Endometrium (tissue), 2 donors: Measurements from ENCODE around the gene IGFBP7.
"Not testable (repeated sequence)": the region's sequence is repeated elsewhere in the genome, so short reads cannot be mapped to it uniquely, and the experiment has no call there.

Experiments used
- FAIRE-seq: peaks from 2 replicates; lab custom pipeline; 2012; peaks lifted over from hg19 to GRCh38; lab: Jason Lieb, UNC
- donor health status: control.
- donor health status: control.

IGFBP7 gene

DNA sequence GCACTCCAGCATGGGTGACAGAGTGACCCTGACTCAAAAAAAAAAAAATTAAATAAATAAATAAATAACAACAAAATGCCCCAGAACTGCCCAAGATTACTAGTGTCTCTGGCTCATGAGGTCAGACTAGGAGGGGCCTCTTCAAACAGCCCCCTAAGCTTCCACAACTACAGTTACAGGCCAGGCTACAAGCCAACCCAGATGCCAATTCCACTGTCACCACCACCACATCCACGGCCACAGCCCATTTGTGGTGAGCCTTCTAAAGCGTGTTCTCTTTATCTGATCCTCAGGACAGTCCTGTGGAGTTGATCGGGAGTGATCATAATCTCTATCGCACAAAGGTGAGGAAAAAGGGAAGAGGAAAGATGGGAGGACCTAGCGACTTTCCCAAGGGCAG is 36.6 kb downstream of the IGFBP7 start:
- FAIRE-seq = no peak

DNA sequence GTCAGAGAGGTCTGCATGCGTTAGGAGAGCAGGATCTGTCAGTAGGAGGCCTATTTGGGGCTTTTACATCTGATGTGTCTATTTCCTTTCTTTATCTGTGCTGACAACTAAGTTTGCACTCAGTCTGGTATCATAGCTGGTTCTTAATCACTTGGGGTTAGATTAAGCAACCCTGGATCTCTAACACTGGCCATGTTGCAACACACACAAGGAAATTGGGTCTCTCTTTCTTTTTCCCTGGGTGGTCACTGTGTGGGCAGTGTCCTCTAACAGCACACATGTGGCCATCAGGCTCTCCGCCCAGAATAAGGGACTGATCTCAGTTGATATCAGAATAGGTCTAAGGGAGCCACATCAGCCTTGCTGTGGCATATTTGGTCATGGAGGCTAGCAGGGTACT is 38.9 kb downstream of the IGFBP7 start:
- no peak for FAIRE-seq

DNA sequence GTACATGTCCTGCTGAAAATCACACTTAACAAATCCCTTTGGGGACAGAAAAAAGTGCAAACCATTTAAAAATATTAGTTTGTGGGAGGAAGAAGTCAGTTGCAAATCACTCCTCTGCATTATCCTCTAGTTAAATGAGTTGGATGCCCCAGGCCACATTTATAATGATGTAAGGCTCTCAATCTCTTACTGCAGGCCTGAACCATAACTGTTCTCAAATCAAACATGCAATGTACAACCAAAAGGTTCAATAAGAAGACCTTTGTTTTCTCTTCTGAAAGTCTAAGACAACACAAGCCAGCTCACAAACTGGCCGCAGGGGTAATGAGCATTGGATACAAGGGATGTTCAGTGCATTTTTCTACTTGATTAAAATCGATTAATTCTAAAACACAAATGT is 39.7 kb downstream of the IGFBP7 start:
- no peak for FAIRE-seq

DNA sequence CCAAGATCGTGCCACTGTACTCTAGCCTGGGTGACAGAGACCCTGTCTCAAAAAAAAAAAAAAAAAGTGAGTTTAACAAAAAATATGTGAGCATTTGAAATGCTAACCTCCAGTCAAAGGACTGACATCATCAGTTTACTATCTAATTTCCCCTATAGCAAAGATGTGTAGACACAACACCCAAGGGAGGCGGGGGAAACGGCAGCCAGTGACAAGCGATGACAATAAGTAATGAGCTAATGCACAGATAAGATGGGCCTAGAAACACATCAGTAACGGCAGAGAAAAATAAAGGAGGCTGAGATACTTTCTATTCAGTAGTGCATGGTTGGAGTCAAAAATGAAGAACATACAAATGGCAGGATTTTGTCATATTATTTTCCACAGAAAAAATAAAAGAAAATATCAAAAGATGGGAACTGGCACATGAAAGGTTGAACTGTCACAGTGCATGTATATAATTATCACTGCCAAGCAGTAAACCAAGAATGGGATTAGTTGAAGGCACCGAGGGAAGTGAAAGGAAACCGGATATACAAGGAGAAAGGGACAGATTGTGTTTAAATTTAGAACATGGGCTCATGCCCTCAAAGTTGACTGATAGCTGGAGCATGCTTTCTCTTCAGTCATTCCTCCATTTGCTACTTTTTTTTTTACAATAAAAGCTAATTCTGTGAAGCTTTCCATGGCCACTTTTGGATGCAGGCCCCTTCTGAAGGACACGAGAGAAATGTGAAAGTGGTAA is 41.8 kb downstream of the IGFBP7 start:
- no peak for FAIRE-seq

DNA sequence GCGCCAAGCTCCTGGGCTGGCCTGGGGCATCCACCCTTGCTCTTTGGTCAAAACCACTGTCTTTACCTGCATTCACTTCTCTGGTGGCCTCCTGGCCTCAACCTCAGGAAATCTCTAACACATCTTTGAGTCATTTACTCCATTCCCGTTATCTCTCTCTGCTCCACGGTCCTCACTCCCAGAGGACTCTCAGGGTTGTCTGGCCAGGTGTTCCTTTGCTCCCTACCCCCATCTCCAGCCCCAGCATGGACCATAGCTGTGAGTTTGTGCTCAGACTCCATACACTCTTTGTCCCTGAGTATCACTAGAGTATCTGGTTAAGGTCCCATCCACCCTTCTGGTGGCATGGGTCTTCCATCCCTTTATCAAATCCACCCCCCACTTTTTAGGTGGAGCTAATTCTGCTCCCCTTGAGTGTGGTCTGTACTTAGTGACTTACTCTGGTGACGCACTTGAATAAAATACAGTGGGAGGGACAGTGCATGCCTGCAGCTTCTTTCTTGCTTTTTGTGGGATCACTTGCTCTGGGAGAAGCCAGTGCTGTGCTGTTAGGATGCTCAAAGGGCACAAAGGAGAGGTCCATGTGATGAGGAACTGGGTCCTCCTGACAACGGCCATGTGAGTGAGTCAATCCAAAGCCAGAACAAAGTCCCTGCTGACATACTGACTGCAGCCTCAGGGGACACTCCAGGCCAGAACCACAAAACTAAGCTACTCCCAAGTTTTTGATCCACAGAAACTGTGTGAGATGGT is 44.3 kb downstream of the IGFBP7 start:
- no peak for FAIRE-seq

DNA sequence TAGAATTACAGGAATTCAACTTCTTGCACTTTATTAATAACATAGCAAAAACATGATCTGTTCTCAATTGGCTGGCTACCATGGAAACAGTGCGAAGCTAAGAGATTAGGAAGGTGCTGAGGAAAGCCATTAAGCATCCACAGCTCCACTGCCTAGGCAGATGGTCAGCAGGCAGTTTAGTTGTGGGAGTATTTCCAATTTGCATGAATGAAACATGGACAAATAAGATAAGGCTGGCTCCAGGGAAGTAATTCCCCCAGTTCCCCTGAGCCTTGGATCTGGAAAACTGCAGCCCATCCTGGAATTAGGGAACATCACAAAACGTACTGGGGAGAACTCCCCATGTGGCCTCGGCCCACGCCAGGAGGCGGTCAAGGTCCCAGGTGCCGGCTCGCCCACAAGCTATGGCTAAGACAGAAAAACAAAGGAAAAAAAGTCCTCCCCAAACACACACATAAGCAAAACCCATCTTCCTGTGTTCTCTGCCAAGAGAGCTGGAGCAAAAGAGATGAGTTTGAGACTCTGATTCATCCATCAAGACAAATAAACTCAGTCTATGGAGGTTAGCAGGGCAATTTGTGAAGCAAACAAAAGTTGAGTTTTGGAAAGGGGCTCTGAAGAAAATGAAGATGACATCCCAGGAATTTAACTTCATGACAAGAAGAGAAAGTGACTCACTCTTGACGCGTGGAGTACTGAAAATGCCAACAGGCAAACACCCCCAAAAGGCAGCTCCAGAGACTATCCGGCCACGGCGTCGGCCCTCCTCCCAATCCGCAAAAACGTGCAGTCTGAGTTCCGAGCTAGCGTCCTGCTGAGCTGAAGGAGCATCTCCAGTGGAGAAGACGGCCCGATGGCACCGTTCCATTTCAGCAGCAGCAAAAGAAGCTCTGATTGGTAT is 45.1 kb downstream of the IGFBP7 start:
- FAIRE-seq = peak; percentile 72

DNA sequence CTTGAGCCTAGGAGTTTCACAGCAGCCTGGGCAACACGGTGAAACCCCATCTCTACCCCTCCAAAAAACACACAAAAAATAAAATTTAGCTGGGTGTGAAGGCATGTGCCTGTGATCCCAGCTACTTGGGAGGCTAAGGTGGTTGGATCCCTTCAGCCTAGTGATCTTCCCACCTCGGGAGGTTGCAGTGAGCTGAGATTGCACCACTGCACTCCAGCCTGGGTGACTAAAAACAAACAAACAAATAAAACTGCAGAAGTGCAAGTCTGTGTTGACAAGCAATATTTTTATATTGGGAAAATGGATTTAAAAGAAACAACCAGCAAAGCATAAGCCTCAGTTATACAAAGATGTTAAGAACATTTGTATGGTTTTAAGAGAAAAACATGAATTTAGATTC is 46.1 kb downstream of the IGFBP7 start:
- FAIRE-seq = no peak

DNA sequence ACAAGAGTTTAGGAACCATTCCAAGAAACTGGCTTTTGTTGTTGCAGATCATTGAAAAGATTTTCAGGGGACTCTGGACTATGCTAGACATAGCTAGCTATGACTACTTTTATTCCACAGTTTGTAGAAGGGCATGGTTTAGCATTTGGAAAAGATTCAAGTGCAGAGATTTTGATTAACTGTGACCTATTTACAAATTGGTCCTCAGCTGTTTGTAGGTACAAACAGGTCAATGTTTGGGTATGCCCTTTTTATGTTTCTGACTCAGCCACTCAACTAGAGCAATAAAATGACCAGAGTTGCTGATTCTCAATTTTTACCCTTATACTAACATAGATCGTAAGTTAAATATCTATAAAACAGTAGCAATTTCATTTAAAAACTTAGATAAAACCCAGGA is 46.7 kb downstream of the IGFBP7 start:
- peak; percentile 4 for FAIRE-seq

DNA sequence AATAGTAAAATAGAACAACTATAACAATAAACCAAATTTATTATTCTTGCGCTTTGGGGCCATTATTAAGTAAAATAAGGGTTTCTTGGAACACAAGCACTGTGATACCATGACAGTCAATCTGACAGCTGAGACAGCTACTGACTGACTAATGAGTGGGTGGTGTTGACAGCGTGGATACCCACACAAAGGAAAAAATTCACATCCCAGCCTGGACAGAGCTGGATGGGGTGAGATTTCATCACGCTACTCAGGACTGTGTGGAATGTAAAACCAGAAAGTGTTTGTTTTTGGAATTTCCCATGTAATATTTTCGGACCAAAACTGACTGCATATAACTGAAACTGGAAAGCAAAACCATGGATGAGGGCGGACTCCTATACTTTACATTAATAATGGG is 48.8 kb downstream of the IGFBP7 start:
- no peak for FAIRE-seq

DNA sequence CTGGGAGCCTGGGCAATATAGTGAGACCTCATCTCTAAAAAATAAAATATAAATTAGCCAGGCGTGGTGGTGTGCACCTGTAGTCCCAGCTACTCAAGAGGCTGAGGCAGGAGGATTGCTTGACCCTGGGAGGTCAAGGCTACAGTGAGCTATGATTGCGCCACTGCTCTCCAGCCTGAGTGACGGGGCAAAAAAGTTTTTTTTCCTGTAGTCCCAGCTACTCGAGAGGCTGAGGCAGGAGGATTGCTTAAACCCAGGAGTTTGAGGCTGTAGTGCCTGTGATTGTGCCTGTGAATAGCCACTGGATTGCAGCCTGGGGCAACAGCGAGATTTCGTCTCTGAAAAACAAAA is 49.5 kb downstream of the IGFBP7 start:
- not testable (repeated sequence) for FAIRE-seq

DNA sequence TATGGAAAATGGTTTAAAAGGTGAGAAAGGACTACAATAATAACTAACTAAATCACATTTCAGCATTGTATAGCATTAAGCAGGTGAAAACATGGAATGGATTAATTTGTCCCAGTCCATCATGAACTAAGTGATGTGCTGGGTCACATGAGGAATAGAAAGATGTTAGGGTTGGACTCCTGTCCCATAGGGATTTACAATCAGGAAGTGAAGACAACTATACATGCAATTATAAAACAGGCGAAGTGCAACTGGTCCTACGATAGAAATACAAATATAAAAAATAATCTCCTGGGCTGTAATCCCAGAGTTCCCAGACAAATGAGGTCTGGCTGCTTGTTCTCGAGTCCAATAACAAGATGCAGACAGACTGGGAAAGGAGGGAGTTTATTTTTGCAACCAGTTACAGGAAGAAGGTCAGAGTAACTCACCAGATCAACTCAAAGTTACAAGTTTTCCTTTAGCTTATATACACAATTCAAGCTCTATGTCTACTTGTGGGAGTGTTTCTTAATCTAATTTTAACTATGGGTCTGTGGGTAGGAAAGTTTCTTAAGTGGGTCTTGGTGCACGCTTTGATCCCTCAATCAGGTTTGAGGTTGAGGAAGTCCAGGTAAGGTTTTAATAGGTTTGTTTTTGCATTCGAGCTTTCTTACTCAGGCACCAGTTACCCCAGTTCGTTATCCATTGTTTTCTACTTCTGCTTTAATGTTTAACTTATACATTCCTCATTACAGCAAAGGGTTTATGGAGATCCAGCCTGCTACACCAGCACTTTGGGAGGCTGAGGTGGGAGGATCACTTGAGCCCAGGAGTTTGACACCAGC is 50.1 kb downstream of the IGFBP7 start:
- peak; percentile 75 for FAIRE-seq

DNA sequence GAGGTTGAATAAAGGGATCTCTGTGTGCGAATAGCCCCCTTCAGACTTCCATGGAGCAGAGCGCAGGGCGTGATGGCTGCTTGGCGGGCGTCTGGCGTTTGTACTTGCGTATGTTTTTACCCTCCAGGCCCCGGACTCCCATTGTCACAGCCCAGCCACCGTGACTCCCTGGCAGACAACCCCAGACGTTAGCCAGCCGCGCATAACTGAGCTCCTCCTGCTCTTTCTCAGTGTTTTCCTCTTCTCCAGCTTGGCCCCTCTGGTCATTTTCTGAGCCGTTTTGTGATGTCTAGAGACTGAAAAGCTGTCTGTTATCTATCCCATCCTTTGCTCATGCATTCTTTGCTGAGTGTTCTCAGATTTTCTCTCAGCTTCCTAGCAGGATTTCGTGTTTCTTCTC is 54.3 kb downstream of the IGFBP7 start:
- no peak for FAIRE-seq

DNA sequence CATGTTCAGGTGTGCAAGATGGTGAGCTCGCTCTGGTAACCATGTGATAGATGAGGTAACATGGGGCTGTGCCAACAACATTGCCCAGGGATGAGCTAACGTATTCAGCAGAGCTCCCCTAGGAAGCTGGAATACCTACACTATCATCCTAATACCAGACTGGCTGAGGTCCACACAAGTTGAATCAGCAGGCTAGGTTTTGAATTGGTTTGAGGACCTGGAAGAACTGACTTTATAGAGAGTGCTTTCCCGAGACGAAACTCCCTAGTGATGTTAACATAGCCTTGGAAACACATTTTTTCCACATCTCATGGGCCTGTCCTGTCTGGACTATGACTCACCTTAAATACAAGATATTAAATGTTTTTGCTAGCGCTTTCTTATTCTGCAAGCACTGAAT is 56.7 kb downstream of the IGFBP7 start:
- no peak for FAIRE-seq

DNA sequence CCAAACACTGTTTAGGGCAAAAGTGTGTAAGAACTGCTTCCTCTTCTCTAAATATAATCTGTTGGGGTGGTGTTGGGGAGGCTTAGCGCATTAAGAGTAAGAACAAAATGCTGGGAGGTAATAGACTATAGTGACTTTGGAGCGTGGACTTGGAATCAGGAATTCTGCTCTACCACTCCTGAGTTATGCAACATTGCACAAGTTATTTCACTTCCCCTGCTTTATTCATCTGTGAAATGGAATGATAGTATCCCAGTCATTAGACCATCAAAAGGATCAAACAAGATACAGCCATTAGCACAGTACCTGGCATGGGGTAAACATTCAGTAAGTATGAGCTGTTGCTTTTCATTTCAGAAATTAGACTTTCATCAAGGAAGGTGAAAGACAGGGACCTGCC is 58.7 kb downstream of the IGFBP7 start:
- no peak for FAIRE-seq

DNA sequence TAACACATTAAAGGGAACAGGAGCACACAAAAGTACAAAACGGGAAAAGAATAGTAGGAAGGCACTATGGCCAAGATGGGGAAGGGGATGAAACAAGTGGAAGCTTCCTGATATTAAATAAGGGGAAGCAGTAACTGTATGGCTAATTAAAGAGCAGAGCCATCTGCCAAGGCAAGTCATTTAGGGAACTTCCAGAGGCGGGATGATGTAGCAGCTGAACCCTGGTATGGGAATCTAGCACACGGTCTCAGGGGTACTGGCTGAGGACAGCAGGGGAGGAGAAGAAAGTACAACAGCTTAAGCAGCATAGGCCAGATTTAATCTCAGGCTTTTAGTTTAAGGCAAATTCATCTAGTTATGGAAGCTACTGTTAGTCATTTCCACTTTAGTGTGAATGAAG is 59.1 kb downstream of the IGFBP7 start:
- no peak for FAIRE-seq

DNA sequence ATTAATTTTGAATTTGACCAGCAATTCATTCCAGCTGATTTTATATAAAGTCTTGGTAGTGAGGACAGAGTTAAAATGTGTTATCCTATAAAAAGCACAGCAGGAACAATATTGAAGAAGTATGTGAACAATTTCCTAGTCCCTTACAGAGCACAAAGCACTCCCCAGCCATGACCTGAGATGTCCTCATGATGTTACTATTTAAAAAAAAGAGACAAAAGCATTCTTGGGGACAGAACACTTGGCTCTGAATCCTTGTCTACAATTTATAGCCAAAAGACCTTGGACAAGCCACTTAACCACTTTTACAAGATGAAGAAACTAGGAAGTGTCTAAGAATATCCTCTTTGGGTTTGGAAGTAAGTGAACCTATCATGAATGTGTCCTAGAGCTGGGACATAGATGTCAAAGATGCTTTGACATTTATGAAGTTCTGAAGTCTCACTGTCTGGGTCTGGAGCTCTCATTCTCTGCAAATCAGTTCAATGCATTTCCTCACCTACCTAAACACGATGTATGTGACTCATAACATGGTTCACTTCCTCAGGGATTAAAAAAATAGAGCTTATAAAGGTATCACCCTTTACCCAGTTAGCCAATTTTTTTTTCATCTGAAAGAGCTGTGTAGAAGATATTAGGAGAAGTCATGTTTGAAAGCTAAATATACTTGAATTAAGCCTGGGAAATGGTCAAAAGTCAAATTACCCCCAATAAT is 61.4 kb downstream of the IGFBP7 start:
- FAIRE-seq = no peak

DNA sequence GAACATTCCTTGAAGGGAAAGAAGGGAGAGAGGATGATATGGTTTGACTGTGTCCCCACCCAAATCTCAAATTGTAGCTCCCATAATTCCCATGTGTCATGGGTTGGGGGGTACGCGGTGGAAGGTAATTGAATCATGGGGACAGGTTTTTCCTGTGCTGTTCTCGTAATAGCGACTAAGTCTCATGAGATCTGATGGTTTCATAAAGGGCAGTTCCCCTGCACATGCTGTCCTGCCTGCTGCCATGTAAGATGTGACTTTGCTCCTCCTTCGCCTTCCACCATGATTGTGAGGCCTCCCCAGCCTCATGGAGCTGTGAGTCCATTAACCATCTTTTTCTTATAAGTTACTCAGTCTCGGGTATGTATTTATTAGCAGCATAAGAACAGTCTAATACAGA is 63.1 kb downstream of the IGFBP7 start:
- FAIRE-seq = not testable (repeated sequence)

DNA sequence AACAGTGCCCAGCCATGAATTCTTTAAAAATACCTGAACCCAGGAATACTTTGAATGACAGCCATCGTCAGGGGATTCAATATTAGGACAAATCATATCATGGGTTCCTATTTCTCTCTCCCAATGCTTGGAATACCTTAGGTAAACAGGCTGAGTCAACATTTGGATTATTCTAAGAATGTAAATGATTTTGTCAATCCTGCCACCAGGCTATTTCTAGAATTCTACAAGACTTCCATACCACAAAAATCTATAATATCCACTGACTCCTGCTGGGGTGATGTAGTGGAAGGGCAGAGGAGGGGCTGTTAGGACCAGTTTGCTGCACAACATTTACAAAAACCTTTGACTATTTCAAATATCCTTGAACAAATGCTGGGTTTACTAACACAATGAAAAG is 65.2 kb downstream of the IGFBP7 start:
- FAIRE-seq = no peak

DNA sequence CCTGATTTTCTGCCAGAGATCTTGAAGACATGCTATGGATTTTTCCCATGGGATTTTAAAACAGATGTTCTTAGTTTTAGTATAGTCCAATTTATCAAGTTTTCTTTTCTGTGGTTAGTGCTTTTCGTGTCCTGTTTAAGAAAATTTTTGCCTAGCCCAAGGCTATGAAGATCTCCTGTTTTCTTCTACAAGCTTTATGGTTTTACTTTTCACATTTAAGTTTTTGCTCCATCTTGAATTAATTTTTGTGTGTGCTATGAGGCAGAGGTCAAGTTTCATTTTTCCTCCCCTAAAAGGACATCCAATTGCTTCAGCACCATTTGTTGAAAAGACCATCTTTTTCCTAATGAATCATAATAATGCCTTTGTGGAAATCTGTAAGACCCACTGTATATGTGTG is 65.9 kb downstream of the IGFBP7 start:
- FAIRE-seq = peak; percentile 96

DNA sequence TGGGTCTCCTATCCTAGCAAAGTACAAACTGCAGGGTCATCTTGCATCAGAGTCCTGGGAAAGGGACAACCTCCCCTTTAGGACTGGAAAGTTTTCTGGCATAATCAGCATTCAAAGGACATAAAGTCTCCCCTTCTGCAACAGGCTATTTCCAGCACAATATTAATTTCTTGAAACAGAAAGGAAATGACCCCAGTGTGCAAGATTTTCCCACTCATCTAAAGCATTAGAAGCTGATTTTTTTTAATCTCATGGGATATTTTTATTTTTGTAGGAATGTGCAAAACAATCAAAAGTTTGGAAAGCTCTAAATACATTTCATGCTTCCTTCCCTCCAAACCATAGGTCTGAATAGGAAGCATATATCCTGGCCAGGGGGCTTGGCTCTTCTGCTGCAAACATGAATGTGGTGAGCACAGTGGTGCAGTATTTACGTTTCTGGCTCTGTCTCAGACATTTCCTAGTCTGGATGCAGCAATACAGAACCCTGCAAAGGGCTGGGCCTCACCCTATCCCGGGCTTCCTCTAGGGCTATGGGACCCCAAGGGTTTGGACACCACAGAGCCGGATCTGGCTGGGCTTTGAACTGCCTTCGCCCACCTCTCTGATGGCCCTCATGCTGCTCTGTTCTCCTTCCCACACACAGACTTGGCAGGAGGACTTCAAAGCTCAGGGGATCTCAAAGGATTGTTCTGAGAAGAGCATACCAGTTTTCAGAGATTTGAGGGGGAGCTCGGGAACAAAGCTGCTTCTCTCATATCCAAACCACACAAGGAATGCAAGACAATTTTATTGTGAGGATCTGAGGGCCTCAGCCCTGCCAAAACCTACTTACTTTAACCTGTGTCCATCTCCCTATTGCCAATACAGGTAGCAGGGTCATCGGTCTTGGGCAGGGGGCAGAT is 66.6 kb downstream of the IGFBP7 start:
- peak; percentile 83 for FAIRE-seq
